K562 (cell line): Measurements from ENCODE around the gene SIRPB2. TPM values are rescaled to one million over a fixed set of nuclear protein-coding genes. Genes with fewer than 3 reads are reported as not detected.
A peak's percentile ranks its signal among the peaks of the same experiment; 100 is the strongest.

Experiments
- ATAC-seq: fragments of 200-7000 bp; cut with Tn5 transposase; 3 replicates; pipeline ENCODE4 v1.9.1; 2020; ENCODE audit warnings: moderate library complexity
- BruUV-seq: library from RNA; stranded (reverse); fragments of 400-500 nt; replicated peaks from 2 replicates; lab custom pipeline; 2021; lab: Mats Ljungman, UMichigan
- CTCF ChIA-PET: fragments of 300-600 bp; formaldehyde crosslinking; extraction: SDS; loops from one replicate; lab custom pipeline; 2021; ENCODE audit warnings: low intra/inter-chr PET ratio; lab: Yijun Ruan, JAX
- POLR2A ChIA-PET: fragments of 300-600, 350-650 bp; sonication (Branson Sonifier 250); formaldehyde crosslinking; extraction: SDS; loops from one replicate; lab custom pipeline; 2021; ENCODE audit warnings: antibody characterized with exemption, inconsistent platforms; lab: Yijun Ruan, JAX
- DNase-seq, 4 experiments: peaks; one replicate each; pipeline versions ENCODE4 v3.0.0 to v3.0.0-alpha.2; 2011 to 2018; ENCODE audit warnings: low spot score in 3 of 4, mixed read lengths in 3 of 4; ENCODE audit errors: extremely low read depth in 1 of 4
- FAIRE-seq: peaks from 2 replicates; lab custom pipeline; 2011; peaks lifted over from hg19 to GRCh38; lab: Jason Lieb, UNC
- H2AFZ ChIP-seq: 2 replicates; pipeline ENCODE4 v1.6.0; 2011; ENCODE audit warnings: low read depth, low read length, control low read depth, inconsistent platforms
- H3K27ac ChIP-seq: fragments of 200-600 bp; 3 replicates; pipeline ENCODE4 v1.8.0; 2011; ENCODE audit warnings: low read depth, mild to moderate bottlenecking, control low read depth, inconsistent platforms, low read length, moderate library complexity, mixed read lengths; ENCODE audit errors: extremely low read depth
- H3K27me3 ChIP-seq, 2 experiments: fragments of 300-600 bp in 1 of 2; 2 replicates in 1 of 2; 3 replicates in 1 of 2; pipeline versions ENCODE4 v1.6.0 to v1.8.0; 2011; ENCODE audit warnings: inconsistent platforms in 2 of 2, low read length in 2 of 2, mild to moderate bottlenecking in 1 of 2, mixed read lengths in 1 of 2, moderate library complexity in 1 of 2; ENCODE audit not compliant: control insufficient read depth in 2 of 2, insufficient read depth in 2 of 2
- H3K36me3 ChIP-seq: fragments of 300-600 bp; 3 replicates; pipeline ENCODE4 v1.8.0; 2011; ENCODE audit warnings: mild to moderate bottlenecking, low read length, inconsistent platforms; ENCODE audit not compliant: control insufficient read depth, insufficient read depth
- H3K4me1 ChIP-seq, 2 experiments: fragments of 200-600 bp in 1 of 2; replicated peaks in 1 of 2; 2 replicates in 1 of 2; 3 replicates in 1 of 2; pipeline versions ENCODE4 v1.5.1 to v1.8.0; 2011; ENCODE audit warnings: inconsistent platforms in 2 of 2, low read length in 2 of 2, mild to moderate bottlenecking in 1 of 2, mixed read lengths in 1 of 2, moderate library complexity in 1 of 2; ENCODE audit not compliant: control insufficient read depth in 2 of 2, insufficient read depth in 2 of 2
- H3K4me2 ChIP-seq: 2 replicates; pipeline ENCODE4 v1.6.1; 2011; ENCODE audit warnings: low read length, control low read depth, inconsistent platforms, mixed read lengths; ENCODE audit not compliant: insufficient read depth
- H3K4me3 ChIP-seq: fragments of 200-600 bp; sonication (generic), shearing (Covaris generic); 2 replicates; pipeline ENCODE4 v1.5.1; 2016; ENCODE audit warnings: control low read depth, inconsistent platforms
- H3K79me2 ChIP-seq: fragments of 200-600 bp; 3 replicates; pipeline ENCODE4 v1.8.0; 2011; ENCODE audit warnings: low read length, inconsistent platforms; ENCODE audit not compliant: control insufficient read depth, insufficient read depth
- H3K9ac ChIP-seq, 2 experiments: 2 replicates each; pipeline versions ENCODE4 v1.6.0 to v1.6.1; 2011; ENCODE audit warnings: low read depth in 2 of 2, low read length in 2 of 2, control low read depth in 1 of 2, inconsistent platforms in 1 of 2, mild to moderate bottlenecking in 1 of 2, mixed read lengths in 1 of 2; ENCODE audit not compliant: insufficient read depth in 1 of 2
- H3K9me1 ChIP-seq: one replicate; pipeline ENCODE4 v1.6.0; 2011; ENCODE audit warnings: inconsistent platforms, mild to moderate bottlenecking, low read length, moderate library complexity; ENCODE audit not compliant: control insufficient read depth, insufficient read depth
- H3K9me3 ChIP-seq: replicated peaks from 2 replicates; pipeline ENCODE4 v1.5.1; 2011; ENCODE audit warnings: low read depth, low read length, inconsistent platforms; ENCODE audit not compliant: control insufficient read depth, insufficient read depth
- H4K20me1 ChIP-seq: replicated peaks from 2 replicates; pipeline ENCODE4 v1.6.1; 2011; ENCODE audit warnings: low read length, inconsistent platforms, mixed read lengths; ENCODE audit not compliant: control insufficient read depth, insufficient read depth
- BCOR ChIP-seq: fragments of 450-650 bp; IDR thresholded peaks from 2 replicates; pipeline ENCODE4 v1.6.1; 2016
- CEBPB ChIP-seq: fragments of 450-650 bp; IDR thresholded peaks from 2 replicates; pipeline ENCODE4 v1.6.1; 2016; ENCODE audit warnings: missing genetic modification characterization, missing compliant biosample characterization
- CHD2 ChIP-seq: IDR thresholded peaks from 2 replicates; pipeline ENCODE4 v1.6.1; 2011; ENCODE audit warnings: low read depth, low read length
- CTCF ChIP-seq, 3 experiments: IDR thresholded peaks in 2 of 3; conservative IDR thresholded peaks in 1 of 3; 2 replicates each; pipeline ENCODE4 v1.5.1; 2011 to 2012; ENCODE audit warnings: low read length in 3 of 3, mild to moderate bottlenecking in 3 of 3, control low read depth in 2 of 3, improper control_type of control experiment in 1 of 3, inconsistent platforms in 1 of 3, low read depth in 1 of 3, mixed read lengths in 1 of 3, moderate library complexity in 1 of 3; ENCODE audit not compliant: insufficient read depth in 2 of 3
- FOSL1 ChIP-seq: fragments of 200-800 bp; sonication (Bioruptor generic); conservative IDR thresholded peaks from 2 replicates; pipeline ENCODE4 v1.6.1; 2016; ENCODE audit warnings: missing genetic modification characterization, missing compliant biosample characterization
- KLF10 ChIP-seq: fragments of 250-450 bp; sonication (Bioruptor Pico); IDR thresholded peaks from 2 replicates; pipeline ENCODE4 v1.6.1; 2021; ENCODE audit warnings: matching md5 sums
- L3MBTL2 ChIP-seq: fragments of 450-650 bp; IDR thresholded peaks from 2 replicates; pipeline ENCODE4 v1.6.1; 2016; ENCODE audit warnings: mild to moderate bottlenecking, moderate library complexity
- NFRKB ChIP-seq: fragments of 450-650 bp; IDR thresholded peaks from 2 replicates; pipeline ENCODE4 v1.6.1; 2016; ENCODE audit warnings: low read depth
- NFXL1 ChIP-seq: fragments of 450-650 bp; formaldehyde crosslinking; IDR thresholded peaks from 2 replicates; pipeline ENCODE4 v1.4.0; 2021; ENCODE audit warnings: mild to moderate bottlenecking
- PHB2 ChIP-seq: fragments of 450-650 bp; IDR thresholded peaks from 2 replicates; pipeline ENCODE4 v1.6.1; 2017; ENCODE audit warnings: low read depth
- VEZF1 ChIP-seq: fragments of 200-800 bp; sonication (Bioruptor generic); IDR thresholded peaks from 2 replicates; pipeline ENCODE4 v1.6.1; 2017; ENCODE audit warnings: missing genetic modification characterization, missing compliant biosample characterization
- ZC3H4 ChIP-seq: sonication (generic); formaldehyde crosslinking; IDR thresholded peaks from 2 replicates; pipeline ENCODE4 v1.9.0; 2021; ENCODE audit warnings: missing genetic modification reagents, borderline replicate concordance
- ZNF232 ChIP-seq: sonication (generic); formaldehyde crosslinking; IDR thresholded peaks from 2 replicates; pipeline ENCODE4 v1.8.0; 2022; ENCODE audit warnings: mild to moderate bottlenecking, missing genetic modification reagents
- ZNF395 ChIP-seq: fragments of 200-800 bp; sonication (Bioruptor generic); IDR thresholded peaks from 2 replicates; pipeline ENCODE4 v1.6.1; 2017; ENCODE audit warnings: missing genetic modification characterization, missing compliant biosample characterization
- WGBS: fragments of 100-300 bp; shearing (Covaris generic); methylation state at CpG from one replicate; pipeline ENCODE4 v1.1.6; 2016; ENCODE audit warnings: low coverage, mixed read lengths; ENCODE audit not compliant: insufficient coverage; ENCODE audit errors: missing lambda C conversion rate; 5-methylcytosine and 5-hydroxymethylcytosine counted together
- in situ Hi-C: fragments of 300-500 bp; cut with MboI; formaldehyde crosslinking; loops from 4 replicates; pipeline ENCODE4 v1.15.0; 2018; ENCODE audit warnings: inconsistent platforms, mixed read lengths
- intact Hi-C: fragments of 100-400 bp; cut with micrococcal nuclease; formaldehyde crosslinking; loops from 2 replicates; pipeline ENCODE4 v1.14.2; 2022
- polyA plus RNA-seq, 8 experiments: library from polyadenylated mRNA; depleted of rRNA in 4 of 8; stranded (reverse) in 5 of 8; unstranded in 3 of 8; fragments of >200 nt; fragmentation: Nextera tagmentation in 2 of 8; fragmentation: Illumina TruSeq in 1 of 8; extraction: Ambion mirVana in 2 of 8; extraction: Trizol in 1 of 8; gene quantifications; 2 replicates each; pipeline versions ENCODE4 v1.2.1 to v1.2.3, GENCODE V29; 2011 to 2014; ENCODE audit warnings: inconsistent platforms in 1 of 8, missing spikeins in 1 of 8
- total RNA-seq, 7 experiments: library from RNA; depleted of rRNA in 6 of 7; stranded (reverse); fragments of >200 nt in 6 of 7; fragmentation: Illumina TruSeq in 2 of 7; extraction: Trizol in 2 of 7; gene quantifications; 2 replicates each; pipeline versions ENCODE4 v1.2.1 to v1.2.3, GENCODE V29; 2011 to 2021; ENCODE audit warnings: low replicate concordance in 1 of 7

SIRPB2 gene
- total and polyA plus RNA-seq, 9 of the 15 experiments (the other 6 are each of a cell fraction or from before 2014, with no cell fraction given), result 0.07 TPM; not detected in 7

- TF ChIP-seq PHB2, result no peak
- TF ChIP-seq KLF10 (CRISPR knock-in tag), result no peak
- no peak for TF ChIP-seq CEBPB (tag)
- TF ChIP-seq VEZF1 (CRISPR knock-in tag), result 0 out of 2 replicates have a peak, but pooled peaks have one; percentile 11
- TF ChIP-seq CHD2, result no peak
- no peak for TF ChIP-seq ZNF232 (CRISPR knock-in tag)
These were observed 21.8 kb downstream of the SIRPB2 start (continued) for GRCh38 chr20:1469306-1469905.

GRCh38 chr20:1468117-1468624 is 23.0 kb downstream of the SIRPB2 start:
- Histone ChIP-seq H4K20me1 (peaks cover 8% of the 10 kb centered on the region; the same call in 1 of the 2 replicates), H3K79me2 (peaks cover 34% of the 10 kb centered on the region), H3K9ac (peak overlapping the region in 1 of 2 experiments; percentile 75; a peak in 2 of 4 replicates), H3K27ac (peak overlapping the region; percentile 90), H3K27me3 (no peaks in the 10 kb centered on the region), H3K36me3 (peaks cover 26% of the 10 kb centered on the region), H3K9me1 (no peaks in the 10 kb centered on the region), H3K9me3 (no peaks in the 10 kb centered on the region), H3K4me3 (no peak overlapping the region), H2AFZ (peak overlapping the region; percentile 93), H3K4me2 (peak overlapping the region; percentile 88), H3K4me1 (peaks cover 20 to 45% of the 10 kb centered on the region in 2 experiments)
- 32% methylated on average over 5 of the region's 7 CpGs for WGBS
- TSS peak; percentile 99 for BruUV-seq
- ChIA-PET POLR2A (interaction anchor here (0.6 to 2.2 kb wide), 14 partner anchors 10 to 884 kb away, joined by 3 to 8 read pairs (median 4); no protein-coding TSS in a partner anchor), CTCF (interaction anchor here (1.1 kb wide), 1 partner anchor 35 kb away, joined by 5 read pairs; no protein-coding TSS in a partner anchor)
- in situ Hi-C loops (no loop called here), intact Hi-C loops (loop anchor here (2.0 to 10.0 kb wide), 2 partner anchors 27 to 143 kb away; partner anchors contain the start of gene SDCBP2)
- no peak for ATAC-seq
- FAIRE-seq, result no peak
- no peak for DNase-seq
- no peak for TF ChIP-seq ZNF395
- TF ChIP-seq CTCF (IDR thresholded peaks at IDR 0.05 in 2 of 3, conservative IDR thresholded peaks at IDR 0.05 in 1 of 3; ENCODE audit: insufficient read depth in 2 of 3, low read depth in 1 of 3, low read length in 3 of 3), result no peak
- 0 out of 2 replicates have a peak, but pooled peaks have one; percentile 12 for TF ChIP-seq L3MBTL2
- peak; percentile 91 for TF ChIP-seq ZC3H4 (CRISPR knock-in tag)
- peak; percentile 41; the same call in 1 of the 2 replicates for TF ChIP-seq NFRKB
- TF ChIP-seq NFXL1 (CRISPR knock-in tag), result no peak
- 0 out of 2 replicates have a peak, but pooled peaks have one; percentile 22 for TF ChIP-seq FOSL1 (tag)
- no peak for TF ChIP-seq BCOR
- TF ChIP-seq CEBPB (tag), result peak; percentile 4; the same call in 1 of the 2 replicates
